Measurements from ENCODE around the gene DNASE1L1.

DNASE1L1 gene

DNA sequence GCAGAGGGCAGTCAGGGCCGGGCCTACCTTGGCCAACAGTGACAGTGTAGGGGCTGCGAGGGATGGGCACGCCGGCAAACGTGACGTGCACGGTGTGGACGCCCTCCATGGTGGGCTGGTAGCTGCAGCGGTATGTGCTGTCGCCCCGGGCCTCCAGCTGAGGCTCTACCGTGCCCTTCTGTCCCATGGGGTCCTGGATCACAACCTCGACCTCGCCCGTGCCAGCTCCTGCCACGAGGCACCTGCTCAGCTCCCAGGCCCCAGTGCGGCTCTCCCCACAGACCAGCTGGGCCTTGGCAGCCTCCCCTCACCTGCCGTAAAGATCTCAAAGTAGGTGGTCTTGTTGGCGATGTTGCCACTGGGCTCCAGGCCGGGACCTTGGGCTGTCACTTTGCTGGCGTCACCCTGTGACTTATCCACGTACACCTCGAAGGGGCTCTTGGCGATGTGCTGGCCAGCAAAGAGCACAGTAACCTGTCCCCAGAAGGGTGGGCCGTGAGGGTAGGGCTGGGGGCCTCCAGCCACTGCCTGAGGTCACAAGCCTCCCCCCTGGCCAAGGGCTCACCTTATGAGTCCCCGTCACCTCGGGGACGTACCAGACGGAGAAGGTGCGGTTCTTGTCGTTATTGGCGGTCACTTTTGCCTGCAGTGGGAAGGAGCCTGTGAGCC is 42.9 kb downstream of the DNASE1L1 start:
- no peak for DNase-seq

DNA sequence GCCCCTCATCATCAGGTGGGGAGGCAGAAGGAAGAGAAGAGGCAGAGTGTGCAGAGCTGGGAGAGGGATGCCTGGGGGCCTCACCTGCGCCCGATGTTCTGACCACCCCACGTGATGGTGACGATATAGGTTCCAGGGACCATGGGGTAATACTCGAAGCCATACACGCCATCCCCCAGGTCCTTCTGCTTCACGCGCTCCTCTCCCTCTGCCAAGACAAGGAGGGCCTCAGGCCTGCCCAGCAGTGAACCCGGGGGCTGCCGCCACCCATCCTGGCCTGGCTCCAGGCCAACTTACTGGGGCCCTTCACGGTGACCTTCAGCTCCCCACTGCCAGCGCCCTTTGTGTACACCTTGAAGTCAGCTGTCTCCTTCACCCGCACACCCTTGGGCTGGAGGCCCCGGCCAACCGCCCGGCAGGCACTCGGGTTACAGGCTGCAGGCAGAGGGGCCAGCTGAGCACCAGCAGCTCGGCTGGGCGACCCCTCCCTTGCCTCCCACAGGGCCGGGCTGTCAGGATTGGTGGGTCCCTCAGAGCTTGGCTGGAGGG is 43.9 kb downstream of the DNASE1L1 start:
- no peak for DNase-seq

DNA sequence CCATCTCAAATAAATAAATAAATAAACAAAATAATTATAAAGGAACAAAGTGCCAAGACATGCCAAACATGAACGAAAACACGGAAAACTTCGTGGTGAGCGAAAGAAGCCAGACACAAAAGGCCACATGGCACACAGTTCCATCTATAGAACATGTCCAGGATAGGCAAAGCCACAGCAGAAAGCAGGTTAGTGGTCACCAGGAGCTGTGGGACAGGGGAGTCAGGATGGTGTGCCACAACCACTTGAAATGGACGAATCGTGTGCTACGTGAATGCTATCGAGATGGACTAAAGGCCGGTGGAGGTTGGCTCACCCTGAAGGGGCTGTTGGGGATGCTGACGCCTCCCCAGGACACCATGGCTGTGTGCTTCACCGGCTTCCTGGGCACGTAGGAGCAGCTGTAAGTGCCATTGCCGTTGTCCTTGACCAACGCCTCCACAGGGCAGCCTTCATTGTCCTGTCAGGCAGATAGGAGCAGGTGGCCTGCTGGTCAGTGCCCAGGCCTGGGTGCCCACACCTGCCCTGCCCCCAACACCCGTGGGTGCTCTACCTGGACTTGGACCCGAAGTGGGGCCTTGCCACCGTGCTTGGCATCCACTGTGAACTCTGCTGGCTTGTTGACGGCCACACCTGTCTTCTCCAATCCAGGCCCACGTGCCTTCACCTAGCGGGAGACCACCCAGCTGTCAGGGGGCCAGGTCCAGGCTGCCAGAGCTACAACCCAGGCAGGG is 45.2 kb downstream of the DNASE1L1 start:
- DNase-seq: no peak

DNA sequence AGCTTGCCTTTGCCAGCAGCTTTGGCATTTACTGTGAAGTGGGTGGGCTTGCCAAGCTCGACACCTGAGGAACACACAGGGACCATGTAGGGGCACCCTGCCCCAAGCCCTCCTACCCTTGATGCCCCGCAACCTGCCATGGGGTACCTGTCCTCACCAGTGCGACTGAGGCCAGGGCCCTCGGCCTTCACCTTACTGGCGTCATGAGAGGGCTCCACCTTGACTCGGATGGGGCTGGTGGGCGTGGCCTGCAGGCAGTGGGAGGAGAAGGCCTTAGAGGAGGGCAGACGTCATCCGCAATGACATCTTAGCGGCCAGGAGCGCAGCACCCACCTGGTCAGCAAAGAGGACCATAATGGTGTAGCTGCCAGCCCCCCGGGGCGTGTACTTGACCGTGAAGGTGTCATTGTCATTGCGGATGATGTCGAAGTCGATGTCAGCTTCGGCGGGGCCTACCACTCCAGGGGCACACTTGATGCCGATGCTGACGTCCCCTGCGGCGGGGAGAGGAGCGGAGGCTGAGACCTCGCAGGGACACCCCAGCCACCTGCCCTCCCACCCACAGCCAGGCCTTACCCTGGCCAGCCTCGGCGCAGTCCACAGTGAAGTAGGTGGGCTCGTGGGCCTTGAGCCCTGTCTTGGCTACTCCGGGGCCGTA is 46.8 kb downstream of the DNASE1L1 start:
- DNase-seq: no peak

DNA sequence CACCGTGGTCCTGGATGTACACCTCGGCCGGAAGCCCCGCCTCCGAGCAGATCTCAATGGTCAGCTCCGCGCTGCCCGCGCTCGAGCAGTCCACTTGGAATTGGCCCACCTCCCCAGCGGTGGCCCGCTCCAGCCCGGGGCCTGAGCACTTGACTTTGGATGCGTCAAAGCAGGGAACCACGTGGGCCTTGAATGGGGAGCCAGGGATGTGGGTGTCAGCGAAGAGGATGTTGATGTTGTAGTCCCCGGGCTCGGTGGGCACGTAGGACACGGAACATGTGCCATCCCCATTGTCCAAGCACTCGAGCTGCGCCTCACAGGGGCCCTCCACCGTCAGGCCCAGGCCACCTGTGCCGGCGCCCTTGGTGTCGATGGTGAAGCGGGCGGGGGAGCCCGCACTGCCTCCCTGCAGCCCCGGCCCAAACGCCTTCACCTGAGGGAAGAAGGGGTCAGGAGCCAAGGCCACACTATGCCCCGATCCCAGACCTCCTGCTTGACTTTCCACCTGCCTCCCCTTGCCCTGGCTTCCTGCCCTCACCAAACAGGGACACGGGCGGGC is 48.8 kb downstream of the DNASE1L1 start:
- no peak for DNase-seq

DNA sequence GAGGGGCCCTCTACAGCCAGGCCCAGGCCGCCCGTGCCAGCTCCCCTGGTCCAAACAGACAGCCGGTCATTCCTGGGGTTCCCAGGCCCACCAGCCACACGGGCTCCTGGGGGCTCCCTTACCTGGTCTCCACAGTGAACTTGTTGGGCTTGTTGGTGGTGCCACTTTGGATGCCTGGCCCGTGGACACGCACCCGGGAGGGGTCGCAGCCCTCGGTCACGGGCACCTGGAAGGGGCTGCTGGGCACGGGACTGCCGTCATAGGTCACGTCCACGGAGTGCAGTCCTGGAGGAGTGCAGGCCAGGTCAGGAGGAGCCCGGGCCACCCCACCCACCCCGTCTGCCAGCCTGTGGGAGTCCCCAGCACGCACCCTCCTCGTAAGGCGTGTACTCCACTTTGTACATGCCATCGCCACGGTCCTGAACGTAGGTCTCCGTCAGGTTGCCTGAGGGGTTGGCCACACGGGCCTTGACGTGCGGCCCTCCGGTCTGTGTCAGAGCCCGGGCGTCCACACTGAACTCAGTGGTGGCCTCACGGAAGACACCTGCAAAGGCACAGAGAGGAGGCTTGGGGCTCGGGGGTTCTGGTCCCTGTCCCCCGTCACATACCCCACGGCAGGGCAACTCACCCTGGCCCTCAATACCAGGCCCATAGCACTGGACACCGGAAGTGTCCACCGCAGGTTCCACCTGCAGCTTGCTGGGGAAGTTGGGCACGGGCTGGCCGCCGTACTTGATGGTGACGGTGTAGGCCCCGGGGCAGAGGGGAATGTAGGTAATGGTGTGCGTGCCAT is 49.5 kb downstream of the DNASE1L1 start:
- DNase-seq: no peak

DNA sequence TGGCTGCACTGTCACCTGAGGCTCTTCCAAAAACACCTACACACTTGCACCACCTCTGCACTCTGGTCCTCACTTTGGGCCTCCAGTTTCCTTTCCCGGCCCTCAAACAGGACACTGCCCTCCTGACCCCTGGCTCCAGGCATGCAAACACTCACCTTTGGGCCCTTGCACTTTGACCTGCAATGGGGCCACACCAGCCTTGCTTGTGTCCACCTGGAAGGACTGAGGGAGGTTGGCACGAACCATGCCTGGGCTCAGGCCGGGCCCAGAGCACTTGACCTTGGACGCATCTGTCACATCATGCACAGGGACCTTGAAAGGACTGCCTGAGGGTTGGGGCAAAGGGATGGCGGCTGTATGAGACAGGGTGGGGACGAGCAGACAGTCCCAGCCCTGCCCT is 50.2 kb downstream of the DNASE1L1 start:
- no peak for DNase-seq

DNA sequence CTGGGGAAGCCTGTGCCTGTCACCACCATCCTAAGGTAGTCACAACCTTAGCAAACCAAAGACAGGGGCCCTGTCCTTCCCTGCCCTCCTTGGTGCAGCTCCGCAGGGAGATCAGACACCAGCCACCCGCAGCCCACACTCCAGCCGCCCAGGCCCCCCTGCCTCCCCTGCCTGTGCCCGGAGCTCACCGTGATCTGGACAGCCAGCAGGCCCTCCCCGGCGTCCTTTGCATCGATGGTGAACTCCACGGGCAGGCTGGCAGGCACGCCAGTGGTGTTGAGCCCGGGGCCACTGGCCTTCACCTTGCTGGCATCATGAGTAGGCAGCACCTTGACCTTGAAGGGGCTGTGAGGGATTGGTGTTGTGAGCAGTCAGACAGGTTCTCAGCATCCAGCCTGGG is 51.0 kb downstream of the DNASE1L1 start:
- DNase-seq: no peak

DNA sequence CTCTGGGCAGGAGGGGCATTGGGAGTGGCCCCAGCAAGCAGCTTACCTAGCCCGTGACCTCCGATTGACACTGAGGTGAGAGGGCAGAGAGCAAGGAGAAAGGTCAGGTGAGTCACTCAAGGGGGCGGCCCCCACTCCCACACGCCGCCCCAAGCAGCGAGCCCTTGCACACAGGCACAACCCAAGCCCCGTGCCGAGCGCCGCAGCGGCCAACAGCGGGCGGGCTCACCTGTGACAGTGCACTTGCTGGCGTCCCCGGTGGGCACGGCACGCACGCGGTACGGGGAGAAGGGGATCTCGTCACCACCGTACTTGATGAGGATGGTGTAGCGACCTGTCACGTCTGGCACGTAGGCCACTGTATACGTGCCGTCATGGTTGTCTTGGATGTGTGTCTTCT is 51.8 kb downstream of the DNASE1L1 start:
- DNase-seq: no peak

DNA sequence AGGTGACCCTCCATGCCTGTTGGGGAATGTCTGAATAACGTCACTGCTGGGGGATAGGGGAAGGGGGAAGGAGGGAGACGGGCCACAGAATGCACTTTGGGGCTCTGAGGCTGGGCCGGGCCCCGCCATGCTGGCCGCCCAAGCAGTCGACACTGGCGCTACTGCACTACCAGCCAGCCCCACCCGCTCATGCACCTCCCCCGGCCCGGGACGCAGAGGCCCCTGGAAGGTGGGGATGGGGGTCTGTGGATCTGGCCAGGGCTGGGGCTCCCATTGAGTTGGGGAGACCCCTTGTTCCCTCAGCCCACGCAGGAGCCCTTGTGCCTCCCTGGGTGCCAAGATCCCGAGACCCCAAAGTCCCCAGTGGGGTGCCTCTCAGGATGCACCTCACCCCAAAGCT is 52.5 kb downstream of the DNASE1L1 start:
- DNase-seq: no peak

DNA sequence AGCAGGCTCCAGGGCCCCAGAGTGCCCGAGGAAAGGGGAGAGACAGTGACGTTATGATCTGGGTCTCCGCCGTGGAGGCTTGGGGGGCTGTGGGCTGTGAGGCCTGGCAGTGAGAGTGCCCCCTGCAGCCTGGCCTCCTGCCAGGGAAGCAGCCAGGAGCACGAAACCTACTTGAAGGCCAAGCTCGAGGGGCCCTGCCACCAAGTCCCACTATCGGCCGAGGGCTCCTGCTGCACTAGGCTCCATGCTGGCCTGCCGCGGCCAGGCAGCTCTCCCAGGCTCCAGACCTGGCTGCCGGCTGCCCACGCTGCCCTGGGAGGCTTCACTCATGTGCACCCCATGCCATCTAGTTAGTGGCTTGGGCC is 53.3 kb downstream of the DNASE1L1 start:
- DNase-seq: no peak

DNA sequence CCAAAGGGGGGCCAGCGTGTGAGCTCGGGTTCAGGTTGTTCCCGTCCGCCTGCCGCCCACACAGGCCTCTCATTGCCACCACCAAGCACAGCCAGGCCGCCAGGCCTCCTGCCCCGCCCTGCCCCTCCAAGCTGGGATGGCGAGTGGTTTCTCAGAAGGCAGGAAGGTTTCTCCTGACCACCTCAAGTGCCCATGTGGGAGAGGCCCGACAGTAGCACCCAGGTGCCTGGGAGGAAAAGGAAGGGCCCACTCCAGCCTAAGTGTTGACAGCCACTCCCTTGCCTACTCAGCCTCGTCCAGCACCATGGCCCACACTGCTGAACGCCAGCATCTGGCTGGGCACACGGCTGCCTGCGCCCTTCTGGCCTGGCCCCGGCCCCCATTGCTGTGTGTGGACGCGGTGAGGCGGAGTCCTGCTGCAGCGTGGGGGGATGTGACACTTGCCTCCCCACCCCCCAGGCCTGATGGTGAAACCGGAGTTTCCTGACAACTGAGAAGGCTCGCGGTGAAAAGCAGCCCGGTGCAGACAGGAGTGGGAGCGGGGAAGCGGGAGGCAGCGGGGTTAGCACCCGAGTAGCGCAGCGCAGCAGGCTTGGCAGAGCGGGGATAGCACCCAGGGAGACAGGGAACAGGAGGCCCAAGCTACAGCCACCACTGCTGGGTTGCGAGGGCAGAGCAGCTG is 53.8 kb downstream of the DNASE1L1 start:
- DNase-seq: no peak

DNA sequence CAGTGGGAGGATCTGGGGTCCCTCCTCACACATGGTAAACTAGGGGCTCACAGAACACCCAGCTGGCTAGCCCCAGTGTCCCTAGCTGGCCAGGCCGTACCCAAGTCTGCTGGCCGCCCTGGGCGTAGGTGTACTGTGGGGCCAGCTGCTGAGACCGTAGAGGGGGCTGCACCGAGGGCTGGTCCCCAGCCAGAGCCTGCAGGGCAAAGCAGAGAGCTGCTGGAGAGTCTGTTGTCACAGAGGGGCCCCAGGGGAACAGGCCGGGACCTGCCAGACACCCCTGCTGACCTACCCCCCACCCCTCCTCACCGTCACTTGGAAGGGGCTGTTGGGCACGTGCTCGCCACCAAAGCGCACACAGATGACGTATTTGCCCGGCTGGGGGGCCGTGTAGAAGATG is 54.5 kb downstream of the DNASE1L1 start:
- no peak for DNase-seq

DNA sequence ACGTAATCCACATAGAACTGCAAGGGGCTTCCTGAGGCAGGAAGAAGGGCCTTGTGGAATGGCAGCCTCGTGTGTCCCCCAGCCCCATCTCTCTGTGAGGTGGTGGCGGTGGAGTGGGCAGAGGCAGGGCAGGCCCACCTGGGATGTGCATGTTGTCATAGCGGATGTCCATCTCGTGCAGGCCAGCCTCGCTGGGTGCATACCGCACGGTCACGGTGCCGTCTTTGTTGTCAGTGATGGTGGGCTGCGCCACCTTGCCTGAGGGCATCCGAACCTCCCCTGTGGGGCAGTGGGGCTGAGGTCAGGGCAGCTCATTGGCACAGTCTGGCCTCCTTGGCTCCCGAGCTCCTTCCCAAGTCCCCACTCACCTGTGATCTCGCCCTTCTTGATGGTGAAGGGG is 55.0 kb downstream of the DNASE1L1 start:
- no peak for DNase-seq

DNA sequence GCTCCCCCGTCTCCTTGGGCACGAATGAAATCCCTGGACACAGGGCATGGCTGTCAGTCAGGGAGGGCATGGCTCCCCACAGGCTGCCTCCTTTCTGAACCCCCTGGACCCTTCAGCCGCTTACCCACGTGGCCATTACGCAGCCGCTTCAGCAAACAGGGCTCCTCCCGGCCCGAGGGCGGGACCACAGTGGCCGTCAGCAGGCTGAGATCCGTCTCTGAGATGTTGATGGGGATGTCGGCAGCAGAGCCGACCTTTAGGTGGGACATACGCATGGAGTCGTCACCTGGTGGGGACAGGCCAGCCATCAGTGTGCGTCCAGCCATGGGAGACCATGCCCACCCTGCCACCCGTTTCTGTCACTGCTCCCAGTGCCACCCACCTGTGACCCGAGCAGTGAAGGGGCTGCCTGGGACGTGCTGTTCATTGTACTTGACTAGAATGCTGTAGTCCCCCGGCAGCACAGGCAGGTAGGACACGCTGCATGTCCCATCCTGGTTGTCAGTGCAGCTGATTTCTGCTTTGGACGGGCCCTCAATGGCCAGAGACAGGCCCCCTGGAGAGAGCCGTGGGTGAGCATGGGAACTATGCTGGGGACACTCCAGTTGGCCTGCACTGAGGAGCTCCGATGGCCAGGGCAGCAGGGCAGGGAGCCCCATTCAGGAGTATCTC is 55.7 kb downstream of the DNASE1L1 start:
- DNase-seq: no peak

DNA sequence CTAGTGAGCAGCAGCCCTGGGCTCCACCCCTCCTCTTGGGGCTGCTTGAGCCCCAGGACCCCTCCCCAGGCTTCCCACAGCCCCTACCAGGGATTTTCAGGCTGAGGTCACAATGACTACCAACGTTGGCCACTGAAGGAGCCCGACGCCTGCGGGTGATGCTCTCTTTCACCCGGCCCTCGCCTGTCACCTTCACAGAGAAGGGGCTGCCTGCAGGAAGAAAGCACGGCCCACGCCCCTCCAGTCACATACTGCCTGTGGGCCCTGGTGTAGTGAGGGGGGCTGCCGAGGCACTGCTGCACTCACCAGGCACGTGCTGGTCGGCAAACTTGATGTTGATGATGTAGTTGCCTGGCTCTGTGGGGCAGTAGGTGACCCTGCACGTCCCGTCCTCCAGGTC is 56.6 kb downstream of the DNASE1L1 start:
- DNase-seq: no peak

DNA sequence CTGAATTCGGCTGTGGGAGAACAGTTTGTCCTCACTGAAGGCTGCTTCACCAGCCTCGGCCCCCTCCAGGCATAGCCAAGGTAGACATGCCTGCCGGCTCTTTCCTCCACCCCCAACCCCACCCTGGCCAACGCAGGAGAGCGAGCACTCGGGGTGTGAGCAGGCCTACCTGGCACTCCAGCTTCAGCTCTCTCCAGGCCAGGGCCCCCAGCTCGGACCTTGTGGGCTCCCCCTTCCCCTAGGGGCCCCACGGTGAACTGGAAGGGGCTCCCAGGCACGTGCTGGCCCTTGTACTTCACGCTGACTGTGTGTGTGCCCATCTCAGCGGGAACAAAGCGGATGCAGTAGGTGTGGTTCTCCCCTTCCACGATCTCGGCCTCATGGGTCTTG is 57.0 kb downstream of the DNASE1L1 start:
- no peak for DNase-seq
